PC-9 (cell line): ENCODE data around the gene BMPR1B.

Source experiments
- EZH2 ChIP-seq: fragments of 200-600 bp; sonication (generic); IDR thresholded peaks from 2 replicates; pipeline ENCODE4 v1.8.0; 2017; ENCODE audit warnings: antibody characterized with exemption, low read depth
- TF ChIP-seq, protein P1 (sequence below): fragments of 200-600 bp; sonication (generic); conservative IDR thresholded peaks from 2 replicates; pipeline ENCODE4 v1.6.1; 2017; ENCODE audit warnings: mixed run types, antibody characterized with exemption, mild to moderate bottlenecking, moderate library complexity

DNA sequence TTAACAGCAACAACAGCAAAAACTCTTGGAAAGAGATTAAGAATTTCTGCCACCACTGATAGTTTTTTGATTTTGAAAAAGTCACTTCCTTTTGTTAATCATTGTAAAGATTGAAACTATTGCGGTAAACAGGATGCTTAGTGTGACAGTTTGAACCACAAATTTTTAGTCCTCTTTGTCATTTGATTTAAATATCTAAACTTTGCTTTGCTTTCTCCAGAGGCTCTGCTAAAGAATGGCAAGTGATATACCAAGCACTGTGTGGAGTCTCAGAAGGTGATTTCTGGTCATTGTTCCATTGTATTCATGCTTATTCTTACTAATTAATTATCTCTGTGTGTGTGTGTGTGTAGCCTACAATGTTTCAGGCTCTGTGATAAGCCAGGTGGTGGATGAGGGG, 155.6 kb downstream of the BMPR1B start:
- TF ChIP-seq, protein P1, sequence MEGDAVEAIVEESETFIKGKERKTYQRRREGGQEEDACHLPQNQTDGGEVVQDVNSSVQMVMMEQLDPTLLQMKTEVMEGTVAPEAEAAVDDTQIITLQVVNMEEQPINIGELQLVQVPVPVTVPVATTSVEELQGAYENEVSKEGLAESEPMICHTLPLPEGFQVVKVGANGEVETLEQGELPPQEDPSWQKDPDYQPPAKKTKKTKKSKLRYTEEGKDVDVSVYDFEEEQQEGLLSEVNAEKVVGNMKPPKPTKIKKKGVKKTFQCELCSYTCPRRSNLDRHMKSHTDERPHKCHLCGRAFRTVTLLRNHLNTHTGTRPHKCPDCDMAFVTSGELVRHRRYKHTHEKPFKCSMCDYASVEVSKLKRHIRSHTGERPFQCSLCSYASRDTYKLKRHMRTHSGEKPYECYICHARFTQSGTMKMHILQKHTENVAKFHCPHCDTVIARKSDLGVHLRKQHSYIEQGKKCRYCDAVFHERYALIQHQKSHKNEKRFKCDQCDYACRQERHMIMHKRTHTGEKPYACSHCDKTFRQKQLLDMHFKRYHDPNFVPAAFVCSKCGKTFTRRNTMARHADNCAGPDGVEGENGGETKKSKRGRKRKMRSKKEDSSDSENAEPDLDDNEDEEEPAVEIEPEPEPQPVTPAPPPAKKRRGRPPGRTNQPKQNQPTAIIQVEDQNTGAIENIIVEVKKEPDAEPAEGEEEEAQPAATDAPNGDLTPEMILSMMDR: no peak
- no peak for TF ChIP-seq EZH2
